Parathyroid adenoma (tissue), 2 donors: ENCODE data around the gene IL32.
"Not testable (repeated sequence)": the region's sequence is repeated elsewhere in the genome, so short reads cannot be mapped to it uniquely, and the experiment has no call there.

Experiments
- H2AFZ ChIP-seq: fragments of 300-600 bp; sonication (generic); one replicate; pipeline ENCODE4 v1.7.0; 2017; ENCODE audit warnings: antibody characterized with exemption, mild to moderate bottlenecking
- H3K27ac ChIP-seq: fragments of 300-600 bp; sonication (generic); one replicate; pipeline ENCODE4 v1.7.0; 2017
- H3K27me3 ChIP-seq: fragments of 300-600 bp; sonication (generic); one replicate; pipeline ENCODE4 v1.7.0; 2017; ENCODE audit warnings: low read length; ENCODE audit not compliant: control insufficient read depth, insufficient read depth
- H3K36me3 ChIP-seq: fragments of 300-600 bp; sonication (generic); one replicate; pipeline ENCODE4 v1.7.0; 2017; ENCODE audit warnings: low read length; ENCODE audit not compliant: control insufficient read depth, insufficient read depth
- H3K4me1 ChIP-seq: fragments of 300-600 bp; sonication (generic); one replicate; pipeline ENCODE4 v1.7.0; 2017; ENCODE audit warnings: control low read depth
- H3K4me2 ChIP-seq: fragments of 300-600 bp; sonication (generic); one replicate; pipeline ENCODE4 v1.7.0; 2017; ENCODE audit warnings: low read length
- H3K4me3 ChIP-seq: fragments of 300-600 bp; sonication (generic); one replicate; pipeline ENCODE4 v1.7.0; 2017; ENCODE audit warnings: low read depth, low read length
- H3K79me2 ChIP-seq: fragments of 300-600 bp; sonication (generic); one replicate; pipeline ENCODE4 v1.7.0; 2017; ENCODE audit warnings: control low read depth
- H3K9ac ChIP-seq: fragments of 300-600 bp; sonication (generic); one replicate; pipeline ENCODE4 v1.7.0; 2017; ENCODE audit warnings: mild to moderate bottlenecking
- H3K9me3 ChIP-seq: fragments of 300-600 bp; sonication (generic); one replicate; pipeline ENCODE4 v1.7.0; 2017; ENCODE audit warnings: low read length; ENCODE audit not compliant: control insufficient read depth
- CTCF ChIP-seq: fragments of 300-600 bp; sonication (generic); IDR thresholded peaks from one replicate; pipeline ENCODE4 v1.7.0; 2017; ENCODE audit warnings: antibody characterized with exemption, mild to moderate bottlenecking
- donor health status: primary hyperparathyroidism.

Gene IL32

GRCh38 chr16:3074860-3075522, 9.6 kb downstream of the IL32 start:
- Histone ChIP-seq H3K27ac (no peak overlapping the region), H2AFZ (no peak overlapping the region), H3K27me3 (no peaks in the 10 kb centered on the region), H3K79me2 (no peaks in the 10 kb centered on the region), H3K36me3 (no peaks in the 10 kb centered on the region), H3K9me3 (no peaks in the 10 kb centered on the region), H3K4me3 (no peak overlapping the region), H3K4me2 (no peak overlapping the region), H3K9ac (no peak overlapping the region), H3K4me1 (no peaks in the 10 kb centered on the region)
- TF ChIP-seq CTCF = no peak

GRCh38 chr16:3075523-3075915, 10.1 kb downstream of the IL32 start:
- no peaks in the 10 kb centered on the region for H3K36me3 ChIP-seq
- no peaks in the 10 kb centered on the region for H3K9me3 ChIP-seq
- H3K9ac ChIP-seq = no peak overlapping the region
- no peak for TF ChIP-seq CTCF
- no peak overlapping the region for H3K4me2 ChIP-seq
- H3K79me2 ChIP-seq = no peaks in the 10 kb centered on the region
- H3K4me3 ChIP-seq = no peak overlapping the region
- no peak overlapping the region for H3K27ac ChIP-seq
- H3K27me3 ChIP-seq = no peaks in the 10 kb centered on the region
- no peaks in the 10 kb centered on the region for H3K4me1 ChIP-seq
- no peak overlapping the region for H2AFZ ChIP-seq

- not testable (repeated sequence) for H3K4me1 ChIP-seq
These were observed 10.5 kb downstream of the IL32 start for GRCh38 chr16:3075946-3076345.

GRCh38 chr16:3076577-3076976, 11.1 kb downstream of the IL32 start:
- H3K27ac ChIP-seq = no peak overlapping the region

More at GRCh38 chr16:3075946-3076345, 10.5 kb downstream of the IL32 start:
- H3K36me3 ChIP-seq, H3K27ac ChIP-seq, H3K9me3 ChIP-seq, H3K9ac ChIP-seq, H3K27me3 ChIP-seq, H3K79me2 ChIP-seq, H3K4me3 ChIP-seq, H3K4me2 ChIP-seq, H2AFZ ChIP-seq: not testable (repeated sequence)

GRCh38 chr16:3080024-3080423, 14.6 kb downstream of the IL32 start:
- H3K27me3 ChIP-seq = no peaks in the 10 kb centered on the region
- H3K4me2 ChIP-seq = no peak overlapping the region
- H3K79me2 ChIP-seq = no peaks in the 10 kb centered on the region
- H2AFZ ChIP-seq = no peak overlapping the region
- H3K4me3 ChIP-seq = no peak overlapping the region
- H3K36me3 ChIP-seq = no peaks in the 10 kb centered on the region
- no peak overlapping the region for H3K27ac ChIP-seq
- H3K9ac ChIP-seq = no peak overlapping the region
- TF ChIP-seq CTCF = no peak
- no peaks in the 10 kb centered on the region for H3K4me1 ChIP-seq
- H3K9me3 ChIP-seq = no peaks in the 10 kb centered on the region

More at GRCh38 chr16:3076577-3076976, 11.1 kb downstream of the IL32 start:
- Histone ChIP-seq H3K4me3 (no peak overlapping the region), H2AFZ (no peak overlapping the region), H3K9me3 (no peaks in the 10 kb centered on the region), H3K4me2 (no peak overlapping the region), H3K4me1 (no peaks in the 10 kb centered on the region), H3K9ac (no peak overlapping the region), H3K36me3 (no peaks in the 10 kb centered on the region), H3K79me2 (no peaks in the 10 kb centered on the region), H3K27me3 (no peaks in the 10 kb centered on the region)
- no peak for TF ChIP-seq CTCF

- not testable (repeated sequence) for H3K79me2 ChIP-seq, H3K27ac ChIP-seq, H3K27me3 ChIP-seq, H3K9me3 ChIP-seq, H3K4me2 ChIP-seq, H3K4me3 ChIP-seq, H3K4me1 ChIP-seq, H2AFZ ChIP-seq, H3K9ac ChIP-seq, H3K36me3 ChIP-seq
These were observed 16.5 kb downstream of the IL32 start for GRCh38 chr16:3081957-3082356.

- H3K36me3 ChIP-seq, H3K9me3 ChIP-seq, H3K27me3 ChIP-seq, H3K4me3 ChIP-seq, H3K79me2 ChIP-seq, H3K9ac ChIP-seq, H3K27ac ChIP-seq, H3K4me2 ChIP-seq, H2AFZ ChIP-seq, H3K4me1 ChIP-seq: not testable (repeated sequence)
These were observed 18.0 kb downstream of the IL32 start for GRCh38 chr16:3083408-3083807.
